ENCODE data around the gene NCEH1.
A peak's percentile ranks its signal among the peaks of the same experiment; 100 is the strongest.
"Not testable (repeated sequence)": the region's sequence is repeated elsewhere in the genome, so short reads cannot be mapped to it uniquely, and the experiment has no call there.

The NCEH1 gene, protein sequence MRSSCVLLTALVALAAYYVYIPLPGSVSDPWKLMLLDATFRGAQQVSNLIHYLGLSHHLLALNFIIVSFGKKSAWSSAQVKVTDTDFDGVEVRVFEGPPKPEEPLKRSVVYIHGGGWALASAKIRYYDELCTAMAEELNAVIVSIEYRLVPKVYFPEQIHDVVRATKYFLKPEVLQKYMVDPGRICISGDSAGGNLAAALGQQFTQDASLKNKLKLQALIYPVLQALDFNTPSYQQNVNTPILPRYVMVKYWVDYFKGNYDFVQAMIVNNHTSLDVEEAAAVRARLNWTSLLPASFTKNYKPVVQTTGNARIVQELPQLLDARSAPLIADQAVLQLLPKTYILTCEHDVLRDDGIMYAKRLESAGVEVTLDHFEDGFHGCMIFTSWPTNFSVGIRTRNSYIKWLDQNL

GRCh38 chr3:172710664-172711453 lies at the start of gene NCEH1:
TSS of gene NCEH1 (minus strand) at chr3:172711067. CDS start at chr3:172710984, 83 bp downstream.
- Histone ChIP-seq H3K4me3 (ENCODE audit: low read length) (peak within 1 kb of the TSS; percentile 92), H3K4me1 (ENCODE audit: control insufficient read depth, insufficient read depth, low read length) (peaks cover 5% of the 10 kb centered on the region), H3K36me3 (ENCODE audit: control insufficient read depth, insufficient read depth, low read length) (no peaks in the 10 kb centered on the region), H3K27ac (ENCODE audit: low read depth, low read length) (peak within 1 kb of the TSS; percentile 78), H3K9ac (ENCODE audit: low read length) (peak within 1 kb of the TSS; percentile 27), H3K27me3 (ENCODE audit: control insufficient read depth, insufficient read depth, low read length) (no peaks in the 10 kb centered on the region)

DNA sequence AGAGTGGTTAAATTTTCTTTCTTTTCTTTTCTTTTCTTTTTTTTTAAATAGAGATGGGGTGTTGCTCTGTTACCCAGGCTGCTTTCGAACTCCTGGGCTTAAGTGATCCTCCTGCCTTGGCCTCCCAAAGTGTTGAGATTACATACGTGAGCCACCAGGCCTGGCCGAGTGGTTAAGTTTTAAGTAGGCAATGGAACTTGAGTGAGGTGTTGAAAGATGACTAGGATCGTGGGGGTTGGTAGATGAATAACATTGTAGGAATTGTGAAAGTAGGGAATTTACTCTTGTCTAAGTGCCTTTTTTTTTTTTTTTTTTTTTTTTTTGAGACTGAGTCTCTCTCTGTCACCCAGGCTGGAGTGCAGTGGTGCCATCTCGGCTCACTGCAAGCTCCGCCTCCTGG lies 49.5 kb upstream of the NCEH1 start:
- H3K27ac ChIP-seq (ENCODE audit: low read depth, low read length); H3K36me3 ChIP-seq (ENCODE audit: control insufficient read depth, insufficient read depth, low read length); H3K9ac ChIP-seq (ENCODE audit: low read length); H3K4me1 ChIP-seq (ENCODE audit: control insufficient read depth, insufficient read depth, low read length); H3K27me3 ChIP-seq (ENCODE audit: control insufficient read depth, insufficient read depth, low read length); H3K4me3 ChIP-seq (ENCODE audit: low read length): not testable (repeated sequence)

- H3K27me3 ChIP-seq (ENCODE audit: control insufficient read depth, insufficient read depth, low read length) = no peaks in the 10 kb centered on the region
- H3K27ac ChIP-seq (ENCODE audit: low read depth, low read length) = no peak overlapping the region
- no peaks in the 10 kb centered on the region for H3K36me3 ChIP-seq (ENCODE audit: control insufficient read depth, insufficient read depth, low read length)
- no peak overlapping the region for H3K9ac ChIP-seq (ENCODE audit: low read length)
- peaks cover 3% of the 10 kb centered on the region for H3K4me1 ChIP-seq (ENCODE audit: control insufficient read depth, insufficient read depth, low read length)
- H3K4me3 ChIP-seq (ENCODE audit: low read length) = no peak overlapping the region
Observed at GRCh38 chr3:172753125-172753524, 42.3 kb upstream of the NCEH1 start.

DNA sequence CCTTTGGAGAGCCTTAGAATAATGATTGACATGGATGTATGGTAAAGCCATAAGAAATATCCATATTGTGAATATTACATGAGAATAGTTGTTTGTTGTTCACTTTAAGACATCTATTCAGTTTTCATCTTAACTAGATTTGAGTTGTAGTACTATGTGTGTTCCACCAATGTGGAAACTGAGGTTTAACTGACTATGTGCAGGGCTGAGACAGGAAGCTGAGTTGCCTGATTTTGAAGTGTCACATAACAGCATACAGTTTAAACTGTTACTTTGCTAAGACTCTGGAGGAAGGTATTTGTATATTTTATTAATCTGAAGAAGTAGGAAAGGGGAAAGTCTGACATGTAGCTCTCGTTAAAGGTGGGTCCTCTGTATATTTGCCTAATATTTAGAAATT lies 41.8 kb upstream of the NCEH1 start:
- no peaks in the 10 kb centered on the region for H3K27me3 ChIP-seq (ENCODE audit: control insufficient read depth, insufficient read depth, low read length)
- no peak overlapping the region for H3K9ac ChIP-seq (ENCODE audit: low read length)
- no peak overlapping the region for H3K4me3 ChIP-seq (ENCODE audit: low read length)
- H3K27ac ChIP-seq (ENCODE audit: low read depth, low read length) = no peak overlapping the region
- H3K36me3 ChIP-seq (ENCODE audit: control insufficient read depth, insufficient read depth, low read length) = no peaks in the 10 kb centered on the region
- peaks cover 3% of the 10 kb centered on the region for H3K4me1 ChIP-seq (ENCODE audit: control insufficient read depth, insufficient read depth, low read length)

DNA sequence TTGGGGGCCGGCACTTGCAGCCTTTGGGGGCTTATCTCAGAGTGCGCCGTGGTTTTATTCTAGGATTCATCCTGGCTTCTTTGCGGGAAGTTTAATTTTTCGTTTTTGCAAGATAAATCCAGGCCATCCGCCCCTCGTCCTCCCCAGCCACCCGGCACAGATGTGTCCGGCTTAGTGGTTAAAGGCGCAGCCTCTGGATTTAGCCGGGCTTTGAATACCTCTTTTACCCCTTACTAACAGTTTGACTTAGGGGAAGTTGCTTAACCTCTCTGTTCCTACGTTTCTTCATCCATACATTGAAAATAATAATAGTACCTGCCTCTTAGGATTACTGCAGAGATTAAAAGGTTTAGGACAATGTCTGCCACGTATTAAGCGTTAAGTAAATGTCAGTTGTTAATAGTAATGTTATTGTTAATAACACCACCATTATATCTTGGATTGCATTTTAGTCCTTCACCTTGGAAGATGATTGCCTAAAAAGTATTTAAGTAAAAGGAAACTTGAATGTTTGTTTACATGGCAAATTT lies 40.4 kb upstream of the NCEH1 start:
- H3K27ac ChIP-seq (ENCODE audit: low read depth, low read length) = no peak overlapping the region
- peak overlapping the region; percentile 92 for H3K4me3 ChIP-seq (ENCODE audit: low read length)
- no peaks in the 10 kb centered on the region for H3K36me3 ChIP-seq (ENCODE audit: control insufficient read depth, insufficient read depth, low read length)
- peaks cover 3% of the 10 kb centered on the region for H3K4me1 ChIP-seq (ENCODE audit: control insufficient read depth, insufficient read depth, low read length)
- H3K27me3 ChIP-seq (ENCODE audit: control insufficient read depth, insufficient read depth, low read length) = no peaks in the 10 kb centered on the region
- peak overlapping the region; percentile 45 for H3K9ac ChIP-seq (ENCODE audit: low read length)

GRCh38 chr3:172750368-172751174 lies 39.7 kb upstream of the NCEH1 start, which contains the start of gene ECT2:
TSS of gene ECT2 (plus strand) at chr3:172750726. CDS start at chr3:172754531, 3,805 bp downstream.
- Histone ChIP-seq H3K4me3 (ENCODE audit: low read length) (peak within 1 kb of the TSS; percentile 92), H3K27me3 (ENCODE audit: control insufficient read depth, insufficient read depth, low read length) (no peaks in the 10 kb centered on the region), H3K9ac (ENCODE audit: low read length) (peak within 1 kb of the TSS; percentile 45), H3K27ac (ENCODE audit: low read depth, low read length) (peak within 1 kb of the TSS; percentile 61), H3K36me3 (ENCODE audit: control insufficient read depth, insufficient read depth, low read length) (no peaks in the 10 kb centered on the region), H3K4me1 (ENCODE audit: control insufficient read depth, insufficient read depth, low read length) (peaks cover 3% of the 10 kb centered on the region)

DNA sequence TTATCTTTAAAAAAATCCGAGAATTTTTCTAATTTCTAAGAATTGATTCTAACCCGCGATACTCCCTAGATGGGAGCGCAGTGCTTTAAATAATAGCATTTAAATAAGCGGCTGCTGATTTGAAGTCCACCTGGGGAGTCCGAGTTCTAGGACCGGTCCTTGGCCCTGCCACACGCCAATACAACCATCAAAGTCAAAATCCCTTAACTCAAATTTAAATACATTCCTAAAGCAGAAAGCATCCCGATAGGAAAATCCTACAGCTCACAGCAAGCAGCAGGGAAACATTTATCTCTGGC lies 39.2 kb upstream of the NCEH1 start:
- Histone ChIP-seq H3K4me1 (ENCODE audit: control insufficient read depth, insufficient read depth, low read length) (peaks cover 3% of the 10 kb centered on the region), H3K4me3 (ENCODE audit: low read length) (peak overlapping the region; percentile 75), H3K9ac (ENCODE audit: low read length) (no peak overlapping the region), H3K27me3 (ENCODE audit: control insufficient read depth, insufficient read depth, low read length) (no peaks in the 10 kb centered on the region), H3K27ac (ENCODE audit: low read depth, low read length) (peak overlapping the region; percentile 61), H3K36me3 (ENCODE audit: control insufficient read depth, insufficient read depth, low read length) (no peaks in the 10 kb centered on the region)

GRCh38 chr3:172749230-172749965 lies 38.5 kb upstream of the NCEH1 start:
- no peaks in the 10 kb centered on the region for H3K36me3 ChIP-seq (ENCODE audit: control insufficient read depth, insufficient read depth, low read length)
- no peaks in the 10 kb centered on the region for H3K27me3 ChIP-seq (ENCODE audit: control insufficient read depth, insufficient read depth, low read length)
- H3K4me3 ChIP-seq (ENCODE audit: low read length) = peak overlapping the region; percentile 75
- peak overlapping the region; percentile 61 for H3K27ac ChIP-seq (ENCODE audit: low read depth, low read length)
- no peak overlapping the region for H3K9ac ChIP-seq (ENCODE audit: low read length)
- peaks cover 3% of the 10 kb centered on the region for H3K4me1 ChIP-seq (ENCODE audit: control insufficient read depth, insufficient read depth, low read length)

GRCh38 chr3:172746475-172746874 lies 35.6 kb upstream of the NCEH1 start:
- no peak overlapping the region for H3K4me3 ChIP-seq (ENCODE audit: low read length)
- no peak overlapping the region for H3K27ac ChIP-seq (ENCODE audit: low read depth, low read length)

DNA sequence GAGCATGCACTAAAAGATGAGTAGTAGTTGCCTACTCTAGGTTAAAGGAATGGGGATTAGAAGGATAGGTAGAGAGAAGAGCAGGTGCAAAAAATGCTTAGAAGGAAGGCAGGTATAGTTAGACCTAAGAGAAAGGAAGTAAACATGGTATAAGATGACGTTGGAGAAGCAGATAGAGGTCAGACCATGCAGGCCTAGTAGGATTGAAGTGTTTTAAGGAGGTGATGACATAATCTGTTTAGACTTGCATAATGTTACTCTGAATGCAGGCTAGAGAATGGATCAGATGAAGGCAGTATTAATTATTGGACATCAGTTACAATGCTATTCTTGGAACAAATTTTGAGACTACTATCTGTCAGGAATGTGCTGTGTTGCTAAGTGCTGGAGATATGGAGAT lies 28.6 kb upstream of the NCEH1 start:
- Histone ChIP-seq H3K36me3 (ENCODE audit: control insufficient read depth, insufficient read depth, low read length) (no peaks in the 10 kb centered on the region), H3K4me3 (ENCODE audit: low read length) (no peak overlapping the region), H3K4me1 (ENCODE audit: control insufficient read depth, insufficient read depth, low read length) (no peaks in the 10 kb centered on the region), H3K27me3 (ENCODE audit: control insufficient read depth, insufficient read depth, low read length) (no peaks in the 10 kb centered on the region), H3K9ac (ENCODE audit: low read length) (no peak overlapping the region), H3K27ac (ENCODE audit: low read depth, low read length) (no peak overlapping the region)

More at GRCh38 chr3:172746475-172746874, 35.6 kb upstream of the NCEH1 start:
- Histone ChIP-seq H3K36me3 (ENCODE audit: control insufficient read depth, insufficient read depth, low read length) (no peaks in the 10 kb centered on the region), H3K4me1 (ENCODE audit: control insufficient read depth, insufficient read depth, low read length) (peaks cover 3% of the 10 kb centered on the region), H3K27me3 (ENCODE audit: control insufficient read depth, insufficient read depth, low read length) (no peaks in the 10 kb centered on the region), H3K9ac (ENCODE audit: low read length) (no peak overlapping the region)

DNA sequence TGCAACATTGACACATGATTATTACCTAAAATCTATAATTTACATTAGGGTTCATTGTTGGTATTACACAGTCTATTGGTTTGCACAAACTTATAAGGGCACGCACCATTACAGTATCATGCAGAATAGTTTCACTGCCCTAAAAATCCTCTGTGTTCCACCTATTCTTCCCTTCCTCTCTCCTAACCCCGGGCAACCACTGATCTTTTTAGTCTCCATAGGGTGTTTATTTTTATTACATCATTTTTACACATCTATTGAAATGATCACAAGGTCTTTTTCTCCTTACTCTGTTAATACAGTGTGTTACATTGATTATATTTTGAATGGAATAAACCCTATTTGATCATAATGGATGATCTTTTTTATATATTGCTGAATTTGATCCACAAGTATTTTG lies 24.1 kb upstream of the NCEH1 start:
- H3K36me3 ChIP-seq (ENCODE audit: control insufficient read depth, insufficient read depth, low read length) = no peaks in the 10 kb centered on the region
- H3K27ac ChIP-seq (ENCODE audit: low read depth, low read length) = no peak overlapping the region
- H3K4me1 ChIP-seq (ENCODE audit: control insufficient read depth, insufficient read depth, low read length) = no peaks in the 10 kb centered on the region
- H3K27me3 ChIP-seq (ENCODE audit: control insufficient read depth, insufficient read depth, low read length) = no peaks in the 10 kb centered on the region
- H3K9ac ChIP-seq (ENCODE audit: low read length) = no peak overlapping the region
- H3K4me3 ChIP-seq (ENCODE audit: low read length) = no peak overlapping the region

Data from rectal smooth muscle tissue (tissue), 1 donor.